Epidermal melanocyte (primary cell): ENCODE data around the gene TERT.

Source experiments
- DNase-seq: peaks from one replicate; pipeline ENCODE4 v3.0.0; 2011; ENCODE audit warnings: low spot score; ENCODE audit not compliant: insufficient read length

Gene TERT

GRCh38 chr5:1219768-1220100, 75.1 kb downstream of the TERT start:
- DNase-seq, result no peak

GRCh38 chr5:1219098-1219767, 75.6 kb downstream of the TERT start:
- no peak for DNase-seq

- no peak for DNase-seq
Observed at GRCh38 chr5:1218351-1219080, 76.4 kb downstream of the TERT start.

GRCh38 chr5:1217596-1218206, 77.2 kb downstream of the TERT start:
- DNase-seq, result no peak

- no peak for DNase-seq
Observed at GRCh38 chr5:1216918-1217295, 78.0 kb downstream of the TERT start.

GRCh38 chr5:1216211-1216917, 78.5 kb downstream of the TERT start:
- no peak for DNase-seq

- no peak for DNase-seq
Observed at GRCh38 chr5:1215320-1216096, 79.4 kb downstream of the TERT start.

GRCh38 chr5:1214936-1215220, 80.0 kb downstream of the TERT start:
- no peak for DNase-seq

GRCh38 chr5:1214163-1214935, 80.5 kb downstream of the TERT start:
- DNase-seq, result no peak

GRCh38 chr5:1213508-1214162, 81.2 kb downstream of the TERT start:
- no peak for DNase-seq

GRCh38 chr5:1212881-1213280, 82.0 kb downstream of the TERT start:
- no peak for DNase-seq

- no peak for DNase-seq
Observed at GRCh38 chr5:1212271-1212670, 82.6 kb downstream of the TERT start.

- DNase-seq, result no peak
Observed at GRCh38 chr5:1211701-1212100, 83.2 kb downstream of the TERT start.

- DNase-seq, result no peak
Observed at GRCh38 chr5:1210832-1211251, 84.0 kb downstream of the TERT start.

GRCh38 chr5:1209896-1210776, 84.7 kb downstream of the TERT start:
- no peak for DNase-seq

- DNase-seq, result no peak
Observed at GRCh38 chr5:1209489-1209852, 85.4 kb downstream of the TERT start.

GRCh38 chr5:1208743-1209488, 86.0 kb downstream of the TERT start:
- DNase-seq, result peak; percentile 47

- DNase-seq, result no peak
Observed at GRCh38 chr5:1208221-1208742, 86.6 kb downstream of the TERT start.
